ENCODE data around the gene VRK2.
"Not testable (repeated sequence)": the region's sequence is repeated elsewhere in the genome, so short reads cannot be mapped to it uniquely, and the experiment has no call there.

- not testable (repeated sequence) for TF ChIP-seq POLR2A (IDR thresholded peaks at IDR 0.05); CTCF (IDR thresholded peaks at IDR 0.05 in 8 of 11, conservative IDR thresholded peaks at IDR 0.05 in 3 of 11)
Observed at GRCh38 chr2:58177187-58177586, 130.6 kb downstream of the VRK2 start.

All from spleen (tissue), 7 donors.